ENCODE measurements around the gene WFDC1.

Gene WFDC1

DNA sequence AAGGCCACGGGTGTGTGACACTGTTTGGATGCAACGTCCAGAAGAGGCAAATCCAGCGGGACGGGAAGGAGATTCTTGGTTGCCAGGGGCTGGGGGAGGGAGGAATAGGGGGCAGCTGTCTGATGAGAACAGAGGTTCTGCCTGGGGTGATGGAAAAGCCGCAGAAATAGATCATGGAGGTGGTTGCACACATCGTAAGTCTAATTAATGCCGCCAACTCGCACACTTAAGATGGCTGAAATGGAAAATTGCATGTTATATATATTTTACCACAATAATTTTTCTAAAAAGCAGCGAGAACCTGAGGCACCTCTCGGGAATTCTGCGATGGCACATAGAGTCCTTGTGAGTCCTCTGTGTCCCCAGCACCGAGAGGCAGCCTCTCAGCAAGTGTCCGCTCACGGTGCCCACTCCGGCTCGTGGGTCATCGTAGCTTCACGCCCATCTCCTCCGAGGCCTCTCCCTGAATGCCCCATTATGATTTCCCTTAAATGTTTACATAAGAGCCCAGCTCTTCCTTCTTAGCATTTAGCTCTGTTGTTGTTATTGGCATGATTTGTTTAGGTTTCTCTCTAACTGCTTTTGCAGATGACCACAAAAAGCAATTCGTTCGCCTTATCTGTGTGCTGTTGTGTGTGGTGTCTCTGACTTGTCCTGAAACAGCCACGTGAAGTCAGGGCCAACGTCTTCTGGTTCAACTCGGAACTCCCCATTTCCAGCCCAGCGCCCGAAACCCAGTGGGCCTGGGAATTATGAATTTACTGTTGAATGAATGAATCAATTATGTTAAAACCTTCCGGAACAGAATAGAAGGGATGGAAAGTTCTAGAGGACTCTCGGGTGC, 7.7 kb downstream of the WFDC1 start:
- DNase-seq (ENCODE audit: low read depth): no peak

DNA sequence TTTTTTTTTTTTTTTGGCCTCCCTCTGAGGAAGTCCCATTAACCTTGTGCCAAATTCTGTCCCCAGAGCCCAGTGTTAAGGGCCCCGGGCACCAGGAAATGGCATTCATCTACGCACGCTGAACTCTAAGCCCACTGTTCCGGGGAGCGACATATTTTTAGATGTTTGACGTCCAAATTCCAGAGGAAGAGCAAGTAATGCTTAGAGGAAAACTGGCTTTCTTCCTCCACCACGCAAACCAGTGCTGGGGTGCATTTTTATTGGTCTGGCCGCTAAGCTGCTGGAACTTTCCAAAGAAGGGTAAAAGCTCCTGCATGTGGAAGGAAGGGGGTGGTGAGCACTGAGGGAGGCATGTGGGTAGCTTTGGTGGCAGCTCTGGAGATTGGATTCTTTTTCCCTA, 8.3 kb downstream of the WFDC1 start:
- no peak for DNase-seq (ENCODE audit: low read depth)

DNA sequence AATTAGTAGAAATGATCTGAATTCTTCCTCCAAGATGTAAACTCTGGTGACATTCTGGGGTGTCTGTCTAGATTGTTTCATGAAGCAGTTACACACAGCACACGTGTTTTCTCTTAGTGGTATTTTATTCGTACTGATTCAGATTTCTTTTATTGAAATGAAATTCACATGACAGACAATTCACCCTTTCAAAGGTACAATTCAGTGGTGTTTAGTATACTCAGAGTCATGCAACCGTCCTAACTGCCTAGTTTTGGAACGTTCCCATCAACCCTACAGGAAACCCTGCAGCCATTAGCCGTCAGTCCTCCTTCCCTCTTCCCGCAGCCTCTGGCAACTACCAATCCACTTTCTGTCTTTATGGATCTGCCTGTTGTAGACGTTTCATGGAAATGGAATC, 8.8 kb downstream of the WFDC1 start:
- DNase-seq (ENCODE audit: low read depth): no peak

DNA sequence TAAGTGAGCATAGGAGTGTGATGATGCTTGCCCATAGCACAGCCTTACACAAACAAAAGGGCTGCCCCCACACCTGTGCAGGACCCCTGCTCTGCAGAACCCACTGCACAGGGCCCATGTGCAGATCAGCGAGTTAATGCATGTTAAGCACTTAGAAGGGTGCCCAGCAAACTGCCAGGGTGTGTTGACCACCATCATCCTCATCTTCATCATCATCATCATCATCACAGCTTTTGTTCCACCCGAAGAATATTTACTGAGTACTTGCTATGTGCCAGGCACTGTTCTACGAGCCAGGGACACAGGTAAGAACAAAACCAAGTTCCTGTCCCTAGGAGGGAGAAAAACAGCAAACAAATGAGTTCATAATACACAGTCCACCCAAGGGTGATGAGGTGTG, 11.9 kb downstream of the WFDC1 start:
- DNase-seq (ENCODE audit: low read depth): no peak

DNA sequence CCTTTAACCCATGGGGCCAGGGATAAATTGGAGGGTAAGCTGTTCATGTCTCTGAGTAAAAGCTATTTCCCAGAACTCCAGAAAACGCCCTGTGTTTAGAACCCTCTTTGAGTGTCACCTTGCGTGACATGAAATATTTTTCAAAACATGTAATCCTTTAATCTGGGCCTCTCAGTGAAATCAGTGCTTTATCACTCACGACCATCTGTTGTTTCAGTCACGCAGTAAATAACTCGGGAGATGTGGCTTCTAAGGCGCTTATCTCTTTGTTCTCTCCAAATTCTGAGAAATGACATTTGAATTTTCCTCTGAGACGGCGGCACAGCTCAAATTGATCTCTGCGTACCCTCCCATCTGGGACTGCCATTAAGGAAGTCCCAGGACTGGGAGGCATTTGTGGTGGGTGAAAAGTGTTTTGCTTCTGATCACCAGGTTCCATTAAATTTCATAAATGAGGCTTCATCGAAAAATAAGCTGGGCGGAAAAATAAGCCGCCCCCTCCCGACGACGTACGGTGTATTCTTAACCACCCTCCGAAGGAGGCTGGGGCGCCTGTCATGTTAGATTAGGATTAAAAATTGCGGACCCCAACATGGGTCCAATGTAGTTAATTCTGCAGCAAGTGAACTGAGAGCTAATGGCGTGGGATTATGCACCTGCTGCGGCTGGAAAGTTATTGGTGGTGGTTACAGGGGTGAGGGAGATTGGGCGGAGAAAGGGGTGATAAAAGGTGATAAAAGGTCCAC, 12.7 kb downstream of the WFDC1 start:
- DNase-seq (ENCODE audit: low read depth): no peak

DNA sequence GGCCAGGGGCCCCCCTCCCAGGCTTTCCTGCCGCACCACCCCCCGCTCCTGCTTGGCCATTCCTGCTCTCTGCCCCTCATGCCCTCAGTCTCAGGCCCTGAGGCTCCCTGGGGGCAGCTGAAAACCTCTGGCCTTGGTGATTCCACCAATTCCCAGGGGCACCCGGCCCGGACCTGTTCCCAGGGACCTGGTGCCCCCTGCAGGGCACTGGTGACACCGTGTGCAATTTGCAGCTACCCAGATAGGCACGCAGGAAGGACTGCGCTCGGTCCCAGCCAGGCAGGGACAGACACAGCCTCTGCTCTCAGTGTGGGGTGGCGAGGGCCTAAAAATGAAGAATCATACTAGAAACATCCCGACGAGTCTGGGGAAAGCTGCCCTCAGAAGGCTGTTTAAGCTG, 13.4 kb downstream of the WFDC1 start:
- DNase-seq (ENCODE audit: low read depth): no peak

DNA sequence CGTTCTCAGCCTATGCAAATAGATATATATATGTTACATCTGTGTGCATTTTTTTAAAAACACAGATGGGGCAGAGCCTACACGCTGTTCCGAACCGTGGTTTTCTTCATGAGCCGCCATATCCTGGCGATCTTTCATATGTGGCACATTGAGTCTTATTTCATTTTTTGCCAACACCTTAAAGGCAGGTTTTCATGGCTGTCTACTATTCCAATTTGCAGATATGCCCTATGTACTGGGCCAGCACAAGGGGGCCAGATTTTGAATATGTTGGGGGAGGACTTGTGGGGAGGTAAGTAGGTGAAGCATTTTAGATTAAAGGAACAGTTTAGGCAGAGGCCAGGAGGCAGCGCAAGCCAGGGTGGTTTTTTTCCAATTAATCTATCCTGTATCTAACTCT, 16.0 kb downstream of the WFDC1 start:
- DNase-seq (ENCODE audit: low read depth): no peak

DNA sequence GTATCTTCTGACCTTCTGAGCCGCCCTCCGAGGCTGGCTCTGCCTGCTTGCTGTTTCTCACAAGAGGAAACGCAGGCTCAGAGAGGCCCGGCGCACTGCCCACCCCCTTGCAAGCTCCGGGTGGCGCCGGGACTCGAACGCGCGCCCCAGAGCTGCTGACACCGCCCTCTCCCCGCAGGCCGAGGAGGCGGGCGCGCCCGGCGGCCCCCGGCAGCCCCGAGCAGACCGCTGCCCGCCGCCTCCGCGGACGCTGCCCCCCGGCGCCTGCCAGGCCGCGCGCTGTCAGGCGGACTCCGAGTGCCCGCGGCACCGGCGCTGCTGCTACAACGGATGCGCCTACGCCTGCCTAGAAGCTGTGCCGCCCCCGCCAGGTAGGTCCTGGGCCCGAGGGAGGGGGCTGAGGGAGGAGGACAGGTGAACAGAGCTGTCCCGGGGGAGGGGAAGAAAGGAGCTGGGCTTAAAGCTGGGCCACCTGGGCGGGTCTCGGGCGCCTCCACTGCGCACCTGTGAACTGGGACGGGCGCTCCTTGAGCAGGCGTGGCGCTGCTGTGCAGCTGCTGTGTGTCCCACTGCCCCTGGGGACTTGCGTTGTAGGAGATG, 18.2 kb downstream of the WFDC1 start:
- DNase-seq (ENCODE audit: low read depth): no peak

DNA sequence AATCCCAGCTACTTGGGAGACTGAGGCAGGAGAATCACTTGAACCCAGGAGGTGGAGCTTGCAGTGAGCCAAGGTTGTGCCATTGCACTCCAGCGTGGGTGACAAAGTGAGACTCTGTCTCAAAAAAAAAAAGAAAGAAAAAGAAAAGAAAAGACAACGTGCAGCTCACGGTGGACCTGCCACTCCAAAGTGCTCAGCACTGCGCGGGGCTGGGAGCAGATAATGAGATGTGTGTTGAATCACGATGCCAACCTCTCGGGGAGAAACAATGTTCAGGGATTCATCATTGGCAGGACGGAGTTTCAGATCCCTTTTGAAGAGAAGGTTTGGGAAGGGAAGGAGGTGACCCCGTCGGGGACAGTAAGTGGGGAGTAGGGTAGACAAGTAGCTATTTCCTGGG, 19.2 kb downstream of the WFDC1 start:
- no peak for DNase-seq (ENCODE audit: low read depth)

DNA sequence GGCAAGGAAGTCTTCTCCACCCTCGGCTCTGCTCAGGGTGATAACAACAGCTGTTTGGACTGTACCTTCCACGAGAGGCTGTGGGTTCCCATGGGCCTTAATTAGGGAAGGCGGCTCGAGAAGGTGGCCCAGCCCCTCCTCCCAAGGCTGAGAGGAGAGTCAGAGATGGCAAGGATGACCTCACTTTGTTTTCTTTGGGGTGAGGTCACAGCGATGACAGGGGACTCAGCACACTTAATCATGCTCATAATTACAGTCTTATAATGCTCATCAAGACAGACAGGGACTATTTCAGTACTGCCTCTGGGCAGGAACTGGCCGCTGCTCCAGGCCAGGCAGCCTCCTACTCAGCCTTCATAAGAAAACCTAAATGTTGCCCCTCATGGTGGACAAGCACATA, 19.7 kb downstream of the WFDC1 start:
- no peak for DNase-seq (ENCODE audit: low read depth)

DNA sequence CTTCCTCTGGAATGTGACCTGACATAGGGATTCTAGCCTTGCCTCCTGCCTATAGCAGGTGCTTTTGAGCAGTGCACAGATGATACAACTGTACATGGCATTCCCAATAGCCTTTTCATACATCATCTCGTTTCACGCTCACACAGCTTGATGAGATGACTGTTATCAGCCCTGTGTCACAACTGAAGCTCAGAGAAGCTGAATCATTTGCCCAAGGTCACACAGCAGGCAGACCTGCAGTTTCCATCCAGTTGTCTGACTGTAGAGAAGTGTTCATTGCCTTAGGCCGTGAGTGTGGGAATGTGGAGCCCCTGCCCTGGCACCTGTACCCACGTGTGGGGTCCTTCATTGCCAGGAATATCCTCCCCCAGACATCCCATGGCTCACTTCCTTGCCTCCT, 20.1 kb downstream of the WFDC1 start:
- no peak for DNase-seq (ENCODE audit: low read depth)

DNA sequence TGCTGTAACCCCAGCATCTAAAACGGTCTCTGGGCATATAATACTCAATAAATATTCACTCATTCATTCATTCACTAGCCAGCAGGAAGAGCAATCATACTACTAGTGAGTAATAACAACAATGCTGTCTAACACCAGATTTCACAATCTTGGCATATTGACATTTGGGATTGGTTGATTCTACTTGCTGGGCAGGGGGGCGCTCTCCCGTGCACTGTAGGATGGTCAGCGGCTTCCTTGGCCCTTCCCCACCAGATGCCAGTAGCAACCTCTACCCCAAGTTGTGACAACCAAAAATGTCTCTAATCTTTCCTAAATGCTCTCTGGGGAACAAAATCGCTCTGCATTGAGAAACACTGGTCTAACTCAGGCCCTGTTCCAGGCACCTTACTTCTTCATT, 20.7 kb downstream of the WFDC1 start:
- no peak for DNase-seq (ENCODE audit: low read depth)

DNA sequence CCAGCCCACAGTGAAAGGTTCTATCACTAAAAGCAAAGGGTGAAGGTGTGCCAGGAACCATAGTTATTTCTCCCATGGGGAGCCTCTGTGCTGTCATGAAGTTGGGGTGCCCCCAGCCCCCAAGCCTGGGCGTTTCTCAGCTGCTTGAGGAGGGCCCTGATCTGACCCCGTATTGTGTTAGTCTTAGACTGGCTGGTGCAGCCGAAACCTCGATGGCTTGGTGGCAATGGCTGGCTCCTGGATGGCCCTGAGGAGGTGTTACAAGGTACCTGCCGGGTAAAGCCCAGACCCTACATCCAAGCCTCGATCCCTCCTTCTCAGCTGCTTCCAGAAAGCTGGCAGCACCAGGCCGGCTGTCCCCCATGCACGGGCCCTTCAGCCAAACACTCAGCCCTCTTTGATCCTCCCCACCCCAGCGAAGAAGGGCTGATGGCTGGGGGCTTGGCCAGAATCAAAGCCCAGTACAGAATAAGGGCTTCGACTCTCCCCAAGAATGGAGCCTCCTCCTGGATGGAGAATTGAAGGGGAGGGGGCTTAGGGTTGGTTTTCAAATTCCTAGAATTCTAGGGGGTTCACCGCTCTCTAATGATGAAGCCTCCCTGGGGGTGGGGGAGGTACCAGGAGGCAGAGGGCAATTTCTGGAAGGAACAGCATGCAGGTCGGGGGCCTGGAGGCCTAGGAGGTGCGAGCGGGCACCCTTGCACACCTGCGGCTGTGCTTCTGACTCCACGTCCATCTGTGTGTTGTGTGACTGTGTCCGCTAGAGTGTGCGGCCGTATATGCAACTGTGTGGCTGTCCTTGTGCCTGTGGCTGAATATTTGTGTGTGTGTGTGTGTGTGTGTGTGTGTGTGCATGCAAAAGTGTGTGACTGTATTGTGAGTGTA, 23.7 kb downstream of the WFDC1 start:
- DNase-seq (ENCODE audit: low read depth): no peak

DNA sequence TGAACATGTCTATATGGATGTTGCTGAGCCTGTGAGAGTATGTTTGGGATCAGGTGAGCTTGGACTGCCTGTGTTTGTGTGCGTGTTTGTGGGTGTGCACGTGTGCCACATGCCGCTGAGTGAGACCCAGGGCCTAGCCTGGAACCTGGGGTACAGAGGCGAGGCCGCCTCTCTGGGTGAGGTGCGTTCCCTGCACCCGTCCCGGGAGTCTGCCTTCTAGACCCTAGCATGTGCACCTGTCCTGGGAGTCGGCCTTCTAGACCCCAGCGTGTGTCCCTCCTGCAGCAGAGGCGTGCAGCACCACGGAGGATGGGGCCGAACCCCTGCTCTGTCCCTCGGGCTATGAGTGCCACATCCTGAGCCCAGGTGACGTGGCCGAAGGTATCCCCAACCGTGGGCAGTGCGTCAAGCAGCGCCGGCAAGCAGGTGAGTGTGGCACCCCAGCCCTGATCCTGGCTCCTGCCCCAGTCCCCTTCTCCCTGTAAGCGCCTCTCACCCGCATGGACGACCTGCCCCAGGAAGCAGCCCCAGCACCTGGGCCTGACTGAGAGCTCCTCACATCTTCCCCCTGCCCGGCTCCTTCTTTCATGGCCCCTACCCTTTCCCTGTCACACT, 24.6 kb downstream of the WFDC1 start:
- DNase-seq (ENCODE audit: low read depth): no peak

DNA sequence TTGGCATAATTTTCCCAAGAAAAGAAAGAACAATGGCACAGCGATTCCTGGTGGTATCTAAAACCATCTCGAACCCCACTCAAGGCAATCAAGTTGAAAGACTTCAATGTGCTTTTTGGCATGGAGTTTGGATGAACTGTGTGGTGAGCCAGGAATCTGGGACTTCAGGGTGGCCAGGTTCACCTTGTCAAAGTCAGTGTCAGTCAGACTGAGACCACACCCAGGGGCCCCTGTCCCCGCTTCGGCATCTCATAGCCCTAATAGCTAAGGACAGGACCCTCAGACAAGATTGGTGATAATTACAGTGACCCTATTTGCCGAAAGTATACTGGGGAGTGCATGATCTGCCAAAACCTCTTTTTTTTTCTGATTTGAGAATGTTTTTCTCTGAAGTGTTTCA, 25.8 kb downstream of the WFDC1 start:
- no peak for DNase-seq (ENCODE audit: low read depth)

DNA sequence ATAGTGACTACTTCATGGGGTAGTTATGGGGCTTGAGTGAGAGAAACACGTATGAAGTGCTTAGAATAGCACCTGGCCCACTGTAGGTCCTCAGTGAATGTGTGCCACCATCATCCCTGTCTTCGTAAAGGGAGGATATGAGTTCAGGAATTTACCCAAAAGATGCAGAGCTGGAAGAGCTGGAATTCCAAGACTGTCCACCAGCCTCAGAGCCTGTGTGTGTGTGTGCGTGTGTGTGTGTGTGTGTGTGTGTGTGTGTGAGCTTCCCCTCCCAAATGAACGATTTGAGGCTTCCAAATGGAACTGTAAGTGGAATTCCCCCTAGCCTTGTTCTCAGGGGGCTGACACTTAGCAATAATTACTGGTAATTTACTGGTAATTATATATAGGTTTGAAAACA, 27.3 kb downstream of the WFDC1 start:
- no peak for DNase-seq (ENCODE audit: low read depth)

DNA sequence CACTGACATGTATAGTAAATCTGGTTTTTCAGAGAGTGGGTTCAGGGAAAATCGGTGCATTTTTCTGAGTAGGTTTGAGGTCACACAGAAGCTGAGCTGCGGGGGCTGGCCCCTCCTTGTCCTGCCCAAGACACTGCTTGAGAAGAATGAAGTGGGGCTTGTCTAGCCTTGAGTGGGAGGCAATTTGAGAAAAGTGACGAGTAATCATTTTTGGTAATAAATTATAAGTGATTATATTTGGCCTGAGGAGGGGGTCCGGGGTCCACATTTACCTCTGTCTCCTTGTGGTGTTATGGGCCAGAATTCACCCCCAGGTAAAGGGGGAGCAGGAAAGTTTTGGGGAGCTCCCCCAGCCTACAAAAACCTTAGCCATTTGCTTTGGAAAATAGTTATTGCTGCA, 28.1 kb downstream of the WFDC1 start:
- no peak for DNase-seq (ENCODE audit: low read depth)

DNA sequence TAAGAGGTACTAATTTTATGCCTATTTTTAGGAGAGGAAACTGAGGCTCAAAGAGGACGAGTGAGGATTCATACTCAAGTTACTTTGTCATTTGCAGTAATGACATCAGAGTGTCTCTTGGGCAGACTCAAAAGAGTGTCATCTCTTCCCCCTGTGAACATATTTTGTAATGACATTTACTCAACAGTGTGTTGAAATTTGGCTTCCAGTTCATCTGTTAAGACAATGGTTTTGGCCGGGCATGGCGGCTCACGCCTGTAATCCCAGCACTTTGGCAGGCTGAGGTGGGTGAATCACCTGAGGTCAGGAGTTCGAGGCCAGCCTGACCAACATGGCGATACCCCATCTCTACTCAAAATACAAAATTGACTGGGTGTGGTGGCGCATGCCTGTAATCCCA, 28.9 kb downstream of the WFDC1 start:
- DNase-seq (ENCODE audit: low read depth): no peak

DNA sequence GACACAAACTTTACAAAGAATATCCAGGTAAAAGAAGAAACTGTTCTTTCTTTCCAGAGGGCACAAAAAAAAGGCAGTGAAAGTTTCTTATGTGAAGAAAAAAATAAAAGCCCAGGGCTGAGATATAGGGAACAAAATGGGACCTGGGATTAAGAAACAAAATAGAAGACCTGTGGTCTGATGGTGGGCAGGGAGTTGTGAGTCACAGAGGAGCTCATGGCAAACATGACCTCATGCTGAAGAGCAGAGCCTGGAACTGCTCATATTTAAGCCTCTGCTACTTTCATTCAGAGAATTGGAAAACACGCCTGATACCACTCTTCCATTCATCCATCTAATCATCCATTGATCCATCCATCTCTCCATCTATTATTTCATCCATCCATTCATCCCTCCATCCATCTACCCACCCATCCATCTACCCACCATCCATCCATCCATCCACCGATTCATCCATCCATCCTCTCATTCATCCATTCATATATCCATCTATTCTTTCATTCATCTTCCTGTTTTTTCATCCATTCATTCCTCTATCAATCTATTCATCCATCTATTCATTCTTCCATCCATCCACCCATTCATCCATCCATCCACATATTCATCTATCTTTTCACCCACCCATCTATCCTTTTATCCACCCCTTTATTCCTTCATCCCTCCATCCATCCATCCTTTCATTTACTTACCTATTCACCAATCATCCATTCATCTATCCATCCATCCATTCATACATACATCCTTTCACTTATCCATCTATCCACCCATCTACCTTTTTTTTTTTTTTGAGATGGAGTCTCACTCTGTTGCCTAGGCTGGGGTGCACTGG, 30.0 kb downstream of the WFDC1 start:
- DNase-seq (ENCODE audit: low read depth): no peak

DNA sequence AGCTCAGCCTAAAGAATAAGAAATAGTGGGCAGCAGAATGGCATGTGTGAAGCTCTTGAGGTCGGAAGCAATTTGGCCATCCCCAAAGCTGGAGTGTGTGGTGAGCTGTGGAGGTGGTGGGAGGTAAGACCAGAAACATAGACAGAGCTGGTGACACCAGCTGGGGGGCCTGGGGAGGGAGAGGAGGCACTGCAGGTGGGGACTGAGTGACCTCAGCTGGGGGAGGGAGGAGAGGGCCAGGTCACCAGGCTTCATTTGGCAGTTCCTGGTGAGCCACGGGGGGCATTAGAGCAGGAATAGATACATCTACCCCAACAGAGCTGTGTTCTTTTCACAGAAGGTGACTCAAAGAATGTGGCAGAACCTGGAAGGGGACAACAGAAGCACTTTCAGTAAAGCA, 31.9 kb downstream of the WFDC1 start:
- no peak for DNase-seq (ENCODE audit: low read depth)

DNA sequence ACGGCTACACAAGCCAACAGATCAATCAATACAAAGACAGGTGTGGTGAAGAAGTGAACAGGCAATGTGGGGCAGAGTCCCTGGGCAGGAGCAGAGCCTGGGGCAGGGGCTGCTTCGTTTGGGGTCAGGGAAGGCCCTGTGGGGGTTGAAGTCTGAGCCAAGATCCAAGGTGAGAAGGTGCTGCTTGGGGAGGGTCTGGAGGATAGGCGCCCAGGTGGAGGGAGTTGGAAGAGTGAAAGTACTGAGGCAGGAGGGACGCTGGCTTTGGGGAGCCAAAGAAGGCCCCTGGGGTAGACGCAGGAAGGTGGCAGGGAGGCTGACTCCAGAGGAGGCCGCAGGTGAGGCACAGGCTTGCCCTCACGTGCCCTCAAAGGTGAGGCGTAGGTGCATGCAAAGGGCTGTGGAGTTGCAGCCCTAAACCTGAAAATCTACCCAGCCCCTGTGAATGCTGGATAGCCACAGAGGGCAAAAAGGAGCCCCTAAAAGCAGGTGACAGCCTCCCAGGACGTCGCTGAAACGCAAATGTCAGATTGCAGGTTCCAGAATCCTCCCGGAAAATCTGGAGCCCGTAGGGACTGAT, 33.3 kb downstream of the WFDC1 start:
- no peak for DNase-seq (ENCODE audit: low read depth)

All from T-helper 22 cell (primary cell).